ENCODE results near the gene UTS2B.
"Not testable (repeated sequence)": the region's sequence is repeated elsewhere in the genome, so short reads cannot be mapped to it uniquely, and the experiment has no call there.

UTS2B gene

DNA sequence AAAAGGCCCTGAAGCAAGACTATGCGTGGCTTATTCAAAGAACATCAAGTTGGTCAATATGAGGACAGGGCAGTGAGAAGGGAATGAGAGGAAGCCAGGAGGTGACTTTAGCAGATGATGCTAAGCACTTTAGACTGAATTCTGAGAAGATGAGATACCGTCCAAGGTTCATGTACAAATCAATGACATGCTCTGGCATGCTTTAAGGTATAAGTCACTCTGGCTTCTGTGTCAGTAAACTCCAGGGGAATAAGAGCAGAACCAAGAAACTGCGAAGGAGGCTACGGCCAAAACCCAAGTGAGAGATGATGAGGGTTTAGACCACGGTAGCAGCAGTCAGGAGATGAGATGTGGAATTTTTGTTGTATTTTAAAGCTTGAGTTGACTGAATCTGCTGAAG is 10.0 kb downstream of the UTS2B start:
- no peak for DNase-seq

DNA sequence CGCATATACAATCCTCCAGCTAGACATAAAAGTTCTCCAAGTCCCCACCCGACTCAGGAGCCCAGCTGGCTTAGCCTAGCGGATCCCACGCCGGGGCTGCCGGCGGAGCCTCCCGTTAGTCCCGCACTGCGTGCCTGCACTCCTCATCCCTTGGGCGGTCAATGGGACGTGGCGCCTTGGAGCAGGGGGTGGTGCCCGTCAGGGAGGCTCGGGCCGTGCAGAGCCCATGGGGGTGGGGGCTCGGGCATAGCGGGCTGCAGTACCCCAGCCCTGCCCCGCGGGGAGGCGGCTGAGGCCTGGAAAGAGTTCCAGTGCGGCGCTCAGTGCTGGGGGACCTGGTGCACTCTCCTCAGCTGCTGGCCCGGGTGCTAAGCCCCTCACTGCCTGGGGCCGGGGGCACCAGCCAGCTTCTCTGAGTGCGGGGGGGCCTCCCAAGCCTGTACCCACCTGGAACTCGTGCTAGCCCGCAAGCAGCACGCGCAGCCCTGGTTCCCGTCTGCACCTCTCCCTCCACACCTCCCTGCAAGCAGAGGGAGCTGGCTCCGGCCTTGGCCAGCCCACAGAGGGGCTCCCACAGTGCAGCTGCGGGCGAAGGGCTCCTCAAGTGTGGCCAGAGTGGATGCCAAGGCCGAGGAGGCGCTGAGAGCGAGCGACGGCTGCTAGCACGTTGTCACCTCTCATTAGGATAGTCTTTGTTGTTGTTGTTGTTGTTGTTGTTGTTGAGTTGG is 13.3 kb downstream of the UTS2B start:
- DNase-seq, result no peak

DNA sequence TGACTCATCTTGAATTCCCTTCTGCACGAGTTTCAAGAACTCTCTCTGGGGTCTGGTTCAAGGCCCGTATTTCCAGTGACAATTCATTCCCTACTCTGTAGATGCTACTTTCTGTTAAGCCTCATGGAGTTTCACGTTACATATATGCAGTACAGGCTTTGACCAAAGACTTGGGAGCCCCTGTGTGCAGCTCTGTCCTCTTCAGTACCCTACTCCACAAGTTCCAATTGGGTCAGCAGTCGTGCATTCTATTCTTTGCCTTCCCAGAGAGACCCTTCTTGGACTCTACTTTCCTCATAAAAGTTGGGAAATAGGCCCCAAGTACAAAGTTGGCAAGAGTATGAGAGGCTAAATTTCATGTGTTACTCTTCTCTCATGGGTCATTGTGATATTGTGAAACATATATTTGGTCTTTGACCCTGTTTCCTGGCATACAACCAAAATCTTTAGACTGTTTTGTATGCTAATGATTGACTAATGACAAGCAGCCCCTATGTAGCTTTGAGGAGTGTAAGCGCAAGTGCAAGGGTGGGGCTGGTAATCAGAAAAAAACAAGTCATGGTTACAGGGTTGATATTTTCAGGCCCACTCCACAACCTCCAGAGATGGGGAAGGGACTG is 16.1 kb downstream of the UTS2B start:
- DNase-seq, result no peak

DNA sequence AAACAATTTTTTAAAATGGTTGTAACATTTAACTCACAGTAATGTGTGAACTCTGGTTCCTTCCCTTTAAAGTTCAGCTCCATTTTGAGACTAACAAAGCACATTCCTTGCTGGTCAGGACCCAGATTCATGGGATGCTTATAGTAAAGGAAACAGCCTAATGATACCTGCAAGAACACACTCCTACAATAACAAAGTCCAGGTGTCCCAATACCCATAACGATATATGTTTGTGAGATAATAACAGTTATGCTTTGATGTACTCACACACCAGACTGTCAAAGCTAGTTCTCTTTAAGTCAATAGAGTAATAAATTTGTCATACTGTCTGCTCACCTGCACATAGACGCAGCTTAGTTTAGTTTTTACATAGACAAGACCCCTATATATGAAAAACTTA is 17.0 kb downstream of the UTS2B start:
- no peak for DNase-seq

DNA sequence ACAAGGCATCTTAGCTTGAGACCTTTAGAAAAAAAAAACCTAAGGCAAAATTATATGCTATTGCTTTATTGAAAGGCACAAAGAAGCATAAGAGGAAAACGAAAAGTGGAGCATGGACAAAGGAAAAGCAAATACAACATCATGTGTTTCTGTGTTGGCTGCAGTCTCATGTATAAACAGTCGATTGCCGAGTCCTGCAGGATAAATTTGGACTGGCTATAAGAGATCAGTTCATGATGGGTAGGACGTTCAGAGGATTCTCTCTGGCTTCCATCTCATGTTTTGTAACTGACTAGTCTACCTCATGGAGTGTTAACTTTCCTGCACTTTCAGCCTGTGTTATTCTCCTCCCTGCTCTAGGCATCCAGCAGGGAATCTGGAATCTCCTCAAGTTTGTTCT is 23.0 kb downstream of the UTS2B start:
- no peak for DNase-seq

DNA sequence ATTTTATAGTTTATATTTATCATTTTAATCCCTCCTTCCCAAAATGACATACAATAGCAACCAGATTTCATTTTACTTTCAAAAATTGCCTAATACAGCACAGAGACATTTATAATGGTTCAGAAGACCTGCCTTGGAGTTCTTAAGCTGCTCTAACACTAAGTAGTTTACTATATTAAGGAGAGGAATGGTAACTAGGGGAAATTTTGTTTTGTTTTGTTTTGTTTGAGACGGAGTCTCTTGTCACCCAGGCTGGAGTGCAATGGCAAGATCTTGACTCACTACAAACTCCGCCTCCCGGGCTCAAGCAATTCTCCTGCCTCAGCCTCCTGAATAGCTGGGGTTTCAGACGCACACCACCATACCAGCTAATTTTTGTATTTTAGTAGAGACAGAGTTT is 23.9 kb downstream of the UTS2B start:
- no peak for DNase-seq

DNA sequence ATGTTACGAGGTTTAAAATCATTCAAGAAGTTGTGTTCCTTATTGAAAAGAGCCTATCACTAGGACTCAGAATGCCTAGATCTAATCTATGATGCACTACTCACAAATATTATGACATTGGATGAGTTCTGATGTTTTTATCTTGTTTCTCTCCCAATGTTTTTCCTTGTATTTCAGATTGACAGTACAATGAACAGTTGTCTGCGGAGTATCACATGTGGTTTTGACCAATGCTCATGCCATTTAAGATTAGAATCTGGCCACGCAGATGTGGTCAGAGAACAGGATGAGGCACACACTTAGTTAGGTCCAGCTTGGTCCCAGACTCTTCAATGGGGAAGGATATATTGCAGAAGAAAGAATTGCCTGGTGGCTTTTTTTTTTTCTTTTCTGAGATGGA is 26.7 kb downstream of the UTS2B start:
- no peak for DNase-seq

DNA sequence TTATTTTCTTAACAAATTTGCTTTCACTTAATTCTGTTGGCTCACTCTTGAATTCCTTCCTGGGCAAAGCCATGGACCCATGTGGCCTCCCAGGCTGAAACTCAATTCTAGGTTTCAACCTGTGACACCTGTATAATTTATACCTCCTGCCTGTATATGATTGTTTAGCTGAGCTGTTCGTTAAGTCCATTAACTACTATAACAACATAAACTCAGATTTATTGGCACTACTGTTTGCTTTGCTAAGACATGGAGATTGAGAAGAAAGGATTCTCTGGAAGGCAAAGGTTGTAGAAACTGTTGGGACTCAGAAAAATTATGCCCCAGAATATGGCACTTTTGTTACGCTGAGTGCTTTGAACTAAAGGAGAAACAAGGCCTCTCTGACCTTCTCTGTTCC is 27.9 kb downstream of the UTS2B start:
- no peak for DNase-seq

DNA sequence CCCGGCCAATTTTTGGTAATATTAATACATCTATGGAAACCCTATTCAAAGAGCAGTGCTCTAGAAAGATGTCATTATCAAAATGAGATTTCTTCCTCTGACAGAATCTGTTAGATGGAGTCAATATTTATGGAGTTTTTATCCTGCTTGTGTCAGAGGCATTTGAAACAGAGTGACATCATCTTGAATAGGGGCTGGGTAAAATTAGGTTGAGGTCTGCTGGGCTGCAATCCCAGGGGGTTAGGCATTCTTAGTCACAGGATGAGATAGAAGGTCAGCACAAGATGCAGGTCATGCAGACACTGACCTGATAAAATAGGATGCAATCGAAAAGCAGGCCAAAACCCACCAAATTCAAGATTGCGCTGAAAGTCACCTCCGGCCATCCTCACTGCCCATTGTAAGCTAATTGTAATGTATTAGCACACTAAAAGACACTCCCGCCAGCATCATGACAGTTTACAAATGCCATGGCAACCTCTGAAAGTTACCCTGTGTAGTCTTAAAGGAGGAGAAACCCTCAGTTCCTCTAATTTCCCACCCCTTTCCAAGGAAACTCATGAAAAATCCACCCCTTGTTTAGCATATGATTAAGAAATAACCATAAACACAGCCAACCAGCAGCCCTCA is 28.4 kb downstream of the UTS2B start:
- no peak for DNase-seq

DNA sequence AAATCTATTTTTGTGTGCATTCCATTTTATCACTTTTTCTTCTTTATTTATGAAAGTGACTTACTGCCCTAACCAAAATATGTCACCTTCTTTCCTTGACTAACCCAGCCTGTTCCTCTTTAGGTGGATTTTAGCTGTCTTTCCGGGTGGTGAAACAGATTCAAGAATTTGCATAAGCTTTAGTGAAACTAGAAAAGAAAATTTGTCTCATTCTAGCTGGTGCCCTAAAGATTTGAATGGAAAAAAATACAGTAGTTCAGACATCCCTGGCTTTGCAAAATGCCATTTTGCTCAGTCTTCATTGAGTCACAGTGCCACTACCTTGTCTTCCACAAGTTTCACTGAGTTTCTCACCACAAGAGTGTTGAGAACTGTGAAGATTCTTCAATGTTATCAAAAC is 29.3 kb downstream of the UTS2B start:
- no peak for DNase-seq

DNA sequence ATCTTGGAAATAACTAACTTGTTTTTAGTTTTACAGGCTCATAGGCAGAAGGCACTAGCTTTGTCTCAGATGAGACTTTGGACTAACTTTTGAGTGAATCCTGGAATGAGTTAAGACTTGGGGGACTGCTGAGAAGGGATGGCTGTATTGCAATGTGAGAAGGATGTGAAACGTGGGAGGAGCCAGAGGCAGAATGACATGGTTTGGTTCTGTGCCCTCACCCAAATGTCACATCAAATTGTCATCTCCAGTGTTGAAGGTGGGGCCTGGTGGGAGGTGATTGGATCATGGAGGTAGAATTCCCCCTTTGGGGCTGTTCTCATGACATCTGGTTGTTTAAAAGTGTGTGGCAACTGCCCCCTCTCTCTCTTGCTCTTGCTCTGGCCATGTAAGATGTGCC is 29.9 kb downstream of the UTS2B start:
- DNase-seq, result no peak

DNA sequence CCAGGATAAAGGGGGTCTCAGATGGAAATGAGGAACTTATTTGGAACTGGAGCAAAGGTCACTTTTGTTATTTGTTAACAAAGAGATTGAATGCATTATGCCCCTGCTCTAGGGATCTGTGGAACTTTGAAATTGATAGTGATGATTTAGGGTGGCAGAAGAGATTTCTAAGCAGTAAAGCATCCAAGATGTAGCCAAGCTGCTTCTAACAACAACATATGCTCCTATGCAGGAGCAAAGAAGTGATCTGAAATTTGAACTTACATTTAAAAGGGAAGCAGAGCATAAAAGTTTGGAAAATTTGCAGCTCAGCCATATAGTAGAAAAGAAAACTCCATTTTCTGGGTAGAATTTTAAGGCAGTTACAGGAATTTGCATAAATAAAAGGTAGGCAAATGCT is 31.5 kb downstream of the UTS2B start:
- no peak for DNase-seq

DNA sequence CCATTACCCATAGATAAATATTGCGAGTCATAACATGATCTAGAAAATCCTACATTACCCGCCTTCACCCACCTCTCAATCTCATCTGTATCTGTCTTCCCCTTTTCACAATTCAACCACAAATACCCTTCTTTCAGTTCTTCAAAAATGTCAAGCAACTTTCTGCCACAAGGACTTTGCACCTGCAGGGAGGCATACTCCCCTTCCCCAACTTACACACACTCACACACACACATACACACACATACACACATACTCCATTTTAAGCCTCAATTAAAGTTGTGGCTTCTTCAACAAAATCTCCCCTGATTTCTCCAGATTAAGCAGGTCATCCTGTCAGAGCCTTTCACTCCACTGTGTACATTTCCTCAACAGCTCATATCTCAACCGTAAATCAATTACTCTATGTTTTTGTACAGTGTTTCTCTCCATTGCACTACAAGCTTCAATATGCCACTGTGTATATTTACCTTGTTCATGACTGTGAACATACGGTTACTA is 34.2 kb downstream of the UTS2B start:
- DNase-seq, result no peak

DNA sequence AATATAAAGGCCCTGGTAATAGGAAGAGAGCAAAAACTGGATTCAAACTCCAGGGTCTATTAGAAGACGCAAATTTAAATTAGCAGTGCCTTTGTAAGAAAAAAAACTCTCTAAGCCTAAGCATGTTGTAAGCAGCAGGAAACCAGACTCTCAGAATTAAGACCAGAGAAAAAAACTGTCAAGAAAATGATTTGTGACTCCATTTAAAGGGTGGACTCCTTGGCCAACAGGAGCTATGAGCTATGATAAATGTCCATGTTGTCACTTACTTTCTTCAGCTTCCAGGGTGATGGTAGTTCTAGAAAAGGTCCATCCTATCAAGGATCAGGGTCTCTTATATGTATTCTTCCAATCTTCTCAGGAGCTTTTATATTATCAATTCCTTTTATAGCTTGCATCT is 36.0 kb downstream of the UTS2B start:
- DNase-seq, result no peak

DNA sequence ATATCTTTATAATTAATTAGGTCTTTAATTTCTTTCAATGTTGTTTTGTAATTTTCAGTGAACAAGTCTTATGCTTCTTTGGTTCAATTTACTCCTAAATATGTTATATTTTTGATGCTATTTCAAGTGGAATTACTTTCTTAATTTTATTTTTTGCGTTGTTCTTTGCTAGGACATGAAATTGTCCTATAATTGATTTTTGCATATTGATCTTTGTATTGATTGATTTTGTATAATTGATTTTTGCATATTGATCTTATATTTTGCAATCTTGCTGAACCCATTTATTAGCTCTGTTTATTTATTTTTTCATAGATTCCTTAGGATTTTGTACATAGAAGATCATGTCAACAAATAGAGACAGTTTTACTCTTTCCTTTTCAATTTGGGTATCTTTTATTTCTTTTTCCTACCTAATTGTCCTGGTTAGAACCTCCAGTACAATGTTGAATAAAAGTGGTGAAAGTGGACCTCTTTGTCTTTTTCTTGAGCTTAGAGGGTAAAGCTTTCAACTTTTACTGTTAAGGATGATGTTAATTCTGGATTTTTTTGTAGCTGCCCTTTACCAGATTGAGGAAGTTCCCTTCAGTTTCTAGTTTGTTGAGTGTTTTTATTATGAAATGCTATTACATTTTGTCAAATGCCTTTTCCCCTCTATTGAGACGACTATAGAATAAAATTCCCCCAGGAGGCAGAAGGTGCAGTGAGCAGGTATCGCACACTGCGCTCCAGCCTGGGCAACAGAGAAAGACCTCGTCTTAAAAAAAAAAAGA is 37.9 kb downstream of the UTS2B start:
- DNase-seq, result no peak

DNA sequence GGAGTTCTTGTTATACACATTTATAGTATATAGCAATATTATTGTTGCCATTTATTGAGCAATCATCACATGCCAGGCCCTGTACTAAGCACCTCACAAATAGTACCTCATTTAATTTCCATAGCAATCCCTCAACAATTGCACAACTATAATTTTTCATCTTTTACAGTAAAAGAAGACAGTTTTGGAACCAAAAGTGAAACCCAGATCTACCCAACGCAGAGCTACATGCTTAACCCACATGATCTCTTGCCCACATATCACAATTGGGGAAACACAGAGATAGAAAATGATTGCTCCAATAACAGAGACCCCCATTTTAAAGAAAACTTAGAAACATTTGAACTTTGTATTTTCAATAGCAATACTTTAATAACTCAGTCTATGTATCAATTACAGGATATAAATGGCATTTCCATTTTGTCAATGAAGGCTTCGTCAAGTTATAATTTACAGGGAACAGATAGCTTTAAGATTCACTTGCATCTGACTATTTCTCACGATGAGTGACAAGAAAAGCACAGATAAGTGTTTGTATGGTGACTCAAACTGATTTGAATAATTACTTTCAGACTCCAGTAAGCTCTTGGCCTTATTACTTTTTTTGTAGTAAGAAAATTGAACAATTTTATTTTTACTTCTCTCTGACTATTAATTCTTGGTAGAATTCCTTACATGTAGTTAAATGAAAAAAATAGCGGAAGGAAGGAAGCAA is 39.9 kb downstream of the UTS2B start:
- no peak for DNase-seq

DNA sequence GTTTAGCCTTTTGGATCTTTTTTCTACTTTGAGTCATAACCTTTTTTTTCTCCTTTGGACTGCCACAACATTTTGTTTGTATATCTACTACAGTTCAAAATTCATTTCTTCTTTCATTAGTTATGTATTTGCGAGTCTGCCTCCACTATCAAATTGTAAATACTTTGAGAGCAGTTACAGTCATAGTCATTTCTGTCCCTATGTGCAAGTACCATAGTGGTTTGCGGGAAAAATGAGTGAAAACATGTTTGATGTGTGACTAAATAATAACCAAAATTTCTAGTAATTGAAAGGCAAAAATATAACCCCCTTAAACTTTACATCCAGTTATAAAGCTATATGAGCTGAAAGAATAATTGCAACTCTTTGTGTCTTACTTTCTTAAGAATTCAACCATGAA is 46.9 kb downstream of the UTS2B start:
- no peak for DNase-seq

DNA sequence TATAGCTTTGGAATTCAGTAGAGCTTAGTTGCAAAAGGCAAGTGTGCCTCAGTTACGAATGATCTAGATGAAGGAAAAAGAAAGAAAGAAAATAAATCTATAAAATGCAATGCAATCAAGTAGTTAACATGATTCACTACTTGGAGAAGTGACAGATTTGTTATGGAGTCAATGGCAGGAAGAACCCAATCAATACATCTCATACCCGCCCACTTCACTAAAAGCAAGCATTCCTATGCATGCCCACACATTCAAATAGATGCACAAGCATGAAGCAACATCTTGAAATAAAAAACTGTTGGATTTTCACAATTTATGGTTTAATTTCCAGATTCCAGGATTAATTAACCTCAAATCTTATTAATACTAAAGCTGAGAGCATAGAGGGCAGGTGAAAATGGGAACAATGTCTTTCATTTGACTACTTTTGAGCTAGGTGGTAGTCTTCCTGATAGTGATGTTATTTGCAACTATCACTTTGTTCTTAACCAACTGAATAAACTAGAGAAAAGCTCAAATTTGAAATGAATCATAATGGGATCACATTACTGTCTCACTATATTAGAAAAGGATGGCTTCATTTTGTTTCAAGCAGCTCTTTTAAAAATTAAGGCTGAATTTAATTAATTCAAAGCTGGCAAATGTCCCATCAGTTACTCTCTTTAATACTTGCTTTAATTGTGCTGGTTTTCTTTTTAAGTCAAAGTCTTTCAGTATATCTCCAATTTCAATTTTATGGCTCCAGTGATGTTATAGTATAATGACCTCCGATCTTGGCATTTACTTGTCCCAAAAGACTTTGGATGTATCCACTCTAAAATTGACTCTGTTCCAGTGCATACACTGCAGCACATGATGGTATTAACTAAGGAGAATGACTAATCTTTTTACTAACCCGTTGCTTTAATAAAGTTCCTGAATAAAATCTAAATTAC is 47.8 kb downstream of the UTS2B start:
- DNase-seq, result no peak

DNA sequence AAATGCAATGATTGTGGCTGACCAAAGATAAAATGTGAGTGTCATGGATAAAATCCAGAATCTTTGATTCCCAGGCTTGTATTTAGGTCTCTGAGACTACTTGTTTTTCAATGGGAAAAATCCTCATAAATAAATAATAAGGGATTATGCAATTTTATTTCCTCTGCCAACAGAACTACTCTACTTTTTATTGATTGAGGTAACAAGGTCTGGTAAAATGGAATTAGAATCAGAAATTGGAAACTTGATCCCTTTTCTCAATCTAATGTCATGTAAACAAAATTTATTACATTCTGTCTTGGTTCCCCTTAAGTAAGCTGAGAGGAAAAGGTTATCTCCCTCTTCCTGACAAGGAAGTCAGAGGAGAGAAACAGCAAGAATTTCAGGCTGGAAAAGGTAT is 49.4 kb downstream of the UTS2B start:
- DNase-seq, result no peak

DNA sequence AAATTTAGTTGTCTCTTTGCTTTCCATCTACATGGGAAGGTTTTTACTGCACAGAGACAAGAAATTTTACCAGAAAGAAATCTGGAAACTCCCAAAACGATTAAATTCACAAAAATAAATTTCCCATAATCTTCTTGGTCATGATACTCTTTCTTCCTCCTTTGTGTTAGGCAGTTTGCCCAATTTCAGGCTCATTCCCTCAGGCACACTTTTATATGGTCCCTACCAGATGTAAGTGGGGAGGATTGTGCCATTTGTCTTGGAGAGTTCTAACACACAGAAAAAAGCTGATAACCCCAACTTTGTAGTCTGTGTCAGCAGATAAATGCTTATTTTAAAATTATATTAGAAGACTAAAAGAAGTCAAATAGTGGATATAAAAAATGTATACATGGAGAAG is 50.2 kb downstream of the UTS2B start:
- DNase-seq, result no peak

DNA sequence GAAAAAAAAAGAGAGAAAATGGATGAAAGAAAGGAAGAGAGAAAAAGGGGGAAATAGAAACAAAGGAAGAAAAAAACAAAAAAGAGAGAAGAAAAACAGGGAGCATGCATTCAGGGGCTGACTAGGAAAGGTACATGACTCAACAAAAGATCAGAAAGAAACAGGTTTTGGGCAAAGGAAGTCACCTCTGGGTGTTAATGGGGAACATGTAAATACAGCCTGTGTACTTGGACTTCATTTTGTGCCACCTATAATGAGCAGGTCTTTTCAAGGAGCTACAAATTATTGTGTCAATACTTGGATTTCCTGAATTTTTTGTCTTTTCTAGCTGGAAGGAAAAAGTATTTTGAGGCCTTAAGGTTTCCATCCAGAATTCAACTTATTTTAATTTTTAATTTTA is 54.6 kb downstream of the UTS2B start:
- DNase-seq, result no peak

DNA sequence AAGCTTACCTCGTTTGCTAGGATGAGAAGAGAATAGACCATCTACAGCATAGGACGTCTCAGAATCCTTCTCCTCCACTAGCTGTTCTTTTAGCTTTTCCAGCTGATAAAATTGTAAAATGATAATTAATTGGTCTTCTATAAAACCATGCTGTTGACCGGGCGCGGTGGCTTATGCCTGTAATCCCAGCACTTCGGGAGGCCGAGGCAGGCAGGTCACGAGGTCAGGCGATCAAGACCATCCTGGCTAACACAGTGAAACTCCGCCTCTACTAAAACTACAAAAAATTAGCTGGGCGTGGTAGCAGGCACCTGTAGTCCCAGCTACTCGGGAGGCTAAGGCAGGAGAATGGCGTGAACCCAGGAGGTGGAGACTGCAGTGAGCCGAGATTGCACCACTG is 55.1 kb downstream of the UTS2B start:
- DNase-seq, result not testable (repeated sequence)

Data from NCI-H524 treated with DMSO at 0.1 percent for 48 hours (cell line).